NCI-H1436 (cell line): Measurements from ENCODE around the gene GRM3.

Experiments used
- DNase-seq: peaks from one replicate; lab custom pipeline; 2025; lab: John Stamatoyannopoulos, UW

GRM3 gene

GRCh38 chr7:86786376-86786775 is 142.7 kb downstream of the GRM3 start:
- no peak for DNase-seq

GRCh38 chr7:86788948-86789347 is 145.2 kb downstream of the GRM3 start:
- DNase-seq, result no peak

- DNase-seq, result no peak
Observed at GRCh38 chr7:86790383-86790782, 146.7 kb downstream of the GRM3 start.

GRCh38 chr7:86792260-86792659 is 148.6 kb downstream of the GRM3 start:
- no peak for DNase-seq

- no peak for DNase-seq
Observed at GRCh38 chr7:86793136-86793535, 149.4 kb downstream of the GRM3 start.

- peak; percentile 20 for DNase-seq
Observed at GRCh38 chr7:86814661-86815379, 171.1 kb downstream of the GRM3 start.

GRCh38 chr7:86815556-86815955 is 171.8 kb downstream of the GRM3 start:
- DNase-seq, result no peak

GRCh38 chr7:86818903-86819302 is 175.2 kb downstream of the GRM3 start:
- DNase-seq, result no peak

GRCh38 chr7:86823769-86824168 is 180.1 kb downstream of the GRM3 start:
- no peak for DNase-seq

- DNase-seq, result no peak
Observed at GRCh38 chr7:86825264-86825663, 181.6 kb downstream of the GRM3 start.

- no peak for DNase-seq
Observed at GRCh38 chr7:86826948-86827347, 183.2 kb downstream of the GRM3 start.

GRCh38 chr7:86833360-86833759 is 189.7 kb downstream of the GRM3 start:
- DNase-seq, result peak; percentile 64

- DNase-seq, result no peak
Observed at GRCh38 chr7:86837235-86837634, 193.5 kb downstream of the GRM3 start.

GRCh38 chr7:86844608-86845007 is 200.9 kb downstream of the GRM3 start:
- DNase-seq, result no peak

GRCh38 chr7:86846494-86847190 is 202.9 kb downstream of the GRM3 start:
- DNase-seq, result no peak

- DNase-seq, result no peak
Observed at GRCh38 chr7:86848226-86848625, 204.5 kb downstream of the GRM3 start.

- DNase-seq, result no peak
Observed at GRCh38 chr7:86851566-86851965, 207.9 kb downstream of the GRM3 start.

GRCh38 chr7:86863452-86863851 is 219.7 kb downstream of the GRM3 start:
- no peak for DNase-seq

- no peak for DNase-seq
Observed at GRCh38 chr7:86867163-86867762, 223.6 kb downstream of the GRM3 start.

- DNase-seq, result no peak
Observed at GRCh38 chr7:86876146-86876545, 232.4 kb downstream of the GRM3 start.

- DNase-seq, result no peak
Observed at GRCh38 chr7:86884152-86884551, 240.4 kb downstream of the GRM3 start.

GRCh38 chr7:86889501-86889900 is 245.8 kb downstream of the GRM3 start:
- no peak for DNase-seq

GRCh38 chr7:86898171-86898570 is 254.5 kb downstream of the GRM3 start:
- DNase-seq, result no peak
